GM20000 (cell line): ENCODE data around the gene COL15A1.

ENCODE experiments used
- DNase-seq: peaks from one replicate; pipeline ENCODE4 v3.0.0; 2012; ENCODE audit warnings: low spot score
- CTCF ChIP-seq: IDR thresholded peaks from 2 replicates; pipeline ENCODE4 v1.5.1; 2012; ENCODE audit warnings: mild to moderate bottlenecking, control low read depth; ENCODE audit errors: extremely low read depth, missing control alignments

The COL15A1 gene

DNA sequence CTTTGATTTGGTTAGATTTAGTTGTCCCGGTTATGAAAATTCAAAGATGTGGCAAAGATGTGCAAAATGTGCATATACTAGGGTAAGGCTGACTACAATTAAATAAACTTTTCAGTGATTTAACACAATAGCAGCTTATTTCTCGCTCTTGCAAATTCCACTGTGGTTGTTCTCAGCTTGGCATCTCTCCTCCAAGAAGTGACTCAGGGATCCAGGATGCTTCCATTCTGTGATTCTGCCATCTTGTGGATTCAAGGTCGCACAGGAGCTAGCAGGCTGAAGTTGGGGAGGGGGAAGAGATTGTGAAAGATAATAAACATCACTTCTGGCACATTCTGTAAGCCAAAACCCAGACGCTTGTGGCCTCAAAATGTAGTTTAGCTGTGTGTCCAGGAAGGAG, 101.1 kb downstream of the COL15A1 start:
- no peak for TF ChIP-seq CTCF
- no peak for DNase-seq

GRCh38 chr9:99046068-99046467, 102.4 kb downstream of the COL15A1 start:
- TF ChIP-seq CTCF, result no peak
- DNase-seq, result no peak

- no peak for TF ChIP-seq CTCF
- no peak for DNase-seq
Observed at GRCh38 chr9:99046542-99047071, 102.9 kb downstream of the COL15A1 start.

GRCh38 chr9:99049228-99049627, 105.5 kb downstream of the COL15A1 start:
- no peak for DNase-seq
- no peak for TF ChIP-seq CTCF

- TF ChIP-seq CTCF, result no peak
- no peak for DNase-seq
Observed at GRCh38 chr9:99049641-99050040, 105.9 kb downstream of the COL15A1 start.

- TF ChIP-seq CTCF, result no peak
- DNase-seq, result no peak
Observed at GRCh38 chr9:99050292-99050911, 106.7 kb downstream of the COL15A1 start.

- DNase-seq, result no peak
- TF ChIP-seq CTCF, result no peak
Observed at GRCh38 chr9:99050924-99051323, 107.2 kb downstream of the COL15A1 start.
